Measurements from ENCODE around the gene PTPA.

DNA sequence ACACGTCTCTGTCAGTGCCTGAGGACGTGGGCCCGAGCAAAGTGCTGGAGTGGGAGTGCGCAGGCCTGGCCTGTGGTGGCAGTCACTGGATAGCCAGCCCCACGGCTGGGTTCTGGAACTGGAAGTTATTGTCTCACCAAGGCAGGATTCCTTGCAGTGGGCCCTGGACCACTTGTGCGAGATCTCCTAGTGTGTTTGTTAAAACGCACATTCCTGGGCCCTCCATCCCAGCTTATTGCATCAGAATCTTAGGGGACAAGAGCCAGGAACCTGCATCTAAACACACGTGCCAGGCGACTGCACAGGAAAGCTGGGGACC, 26.9 kb downstream of the PTPA start:
- TF ChIP-seq, protein P1, sequence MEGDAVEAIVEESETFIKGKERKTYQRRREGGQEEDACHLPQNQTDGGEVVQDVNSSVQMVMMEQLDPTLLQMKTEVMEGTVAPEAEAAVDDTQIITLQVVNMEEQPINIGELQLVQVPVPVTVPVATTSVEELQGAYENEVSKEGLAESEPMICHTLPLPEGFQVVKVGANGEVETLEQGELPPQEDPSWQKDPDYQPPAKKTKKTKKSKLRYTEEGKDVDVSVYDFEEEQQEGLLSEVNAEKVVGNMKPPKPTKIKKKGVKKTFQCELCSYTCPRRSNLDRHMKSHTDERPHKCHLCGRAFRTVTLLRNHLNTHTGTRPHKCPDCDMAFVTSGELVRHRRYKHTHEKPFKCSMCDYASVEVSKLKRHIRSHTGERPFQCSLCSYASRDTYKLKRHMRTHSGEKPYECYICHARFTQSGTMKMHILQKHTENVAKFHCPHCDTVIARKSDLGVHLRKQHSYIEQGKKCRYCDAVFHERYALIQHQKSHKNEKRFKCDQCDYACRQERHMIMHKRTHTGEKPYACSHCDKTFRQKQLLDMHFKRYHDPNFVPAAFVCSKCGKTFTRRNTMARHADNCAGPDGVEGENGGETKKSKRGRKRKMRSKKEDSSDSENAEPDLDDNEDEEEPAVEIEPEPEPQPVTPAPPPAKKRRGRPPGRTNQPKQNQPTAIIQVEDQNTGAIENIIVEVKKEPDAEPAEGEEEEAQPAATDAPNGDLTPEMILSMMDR (conservative IDR thresholded peaks at IDR 0.05) = no peak
- TF ChIP-seq EZH2 (IDR thresholded peaks at IDR 0.05; ENCODE audit: low read depth) = no peak

All from PC-9 (cell line).